HG02938 (cell line): ENCODE results near the gene CLNK.
A peak's percentile ranks its signal among the peaks of the same experiment; 100 is the strongest.

Experiments
- ATAC-seq: cut with Tn5 transposase; IDR thresholded peaks from one replicate; pipeline ENCODE4 v1.9.1; 2021; ENCODE audit warnings: mild to moderate bottlenecking, moderate library complexity; ENCODE audit not compliant: unreplicated experiment

CLNK gene, protein sequence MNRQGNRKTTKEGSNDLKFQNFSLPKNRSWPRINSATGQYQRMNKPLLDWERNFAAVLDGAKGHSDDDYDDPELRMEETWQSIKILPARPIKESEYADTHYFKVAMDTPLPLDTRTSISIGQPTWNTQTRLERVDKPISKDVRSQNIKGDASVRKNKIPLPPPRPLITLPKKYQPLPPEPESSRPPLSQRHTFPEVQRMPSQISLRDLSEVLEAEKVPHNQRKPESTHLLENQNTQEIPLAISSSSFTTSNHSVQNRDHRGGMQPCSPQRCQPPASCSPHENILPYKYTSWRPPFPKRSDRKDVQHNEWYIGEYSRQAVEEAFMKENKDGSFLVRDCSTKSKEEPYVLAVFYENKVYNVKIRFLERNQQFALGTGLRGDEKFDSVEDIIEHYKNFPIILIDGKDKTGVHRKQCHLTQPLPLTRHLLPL

DNA sequence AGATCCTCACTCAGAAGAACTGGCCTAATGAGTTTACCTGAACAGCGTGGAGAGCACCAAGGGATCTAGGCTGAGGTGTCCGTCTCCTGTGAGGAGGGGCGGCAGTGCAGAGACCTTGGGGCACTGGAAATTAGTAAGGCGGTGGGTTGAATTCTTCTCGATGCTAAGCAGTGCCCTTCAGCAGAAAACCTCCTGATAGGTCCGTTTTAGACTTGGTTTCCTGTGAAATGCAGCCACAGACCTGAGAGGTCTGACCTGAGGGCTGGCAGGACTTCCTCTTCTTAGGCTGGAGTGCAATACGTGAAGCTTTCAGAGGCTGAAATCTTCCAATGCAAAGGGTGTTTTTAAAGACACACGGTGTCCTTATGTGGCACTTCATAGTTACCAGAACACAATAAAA is at the start of gene CLNK:
Gene CLNK (minus strand): TSS at position 138 of the 400 bp plus-strand sequence. CDS start 16,899 bp downstream, outside the sequence.
- ATAC-seq: peak; percentile 85

DNA sequence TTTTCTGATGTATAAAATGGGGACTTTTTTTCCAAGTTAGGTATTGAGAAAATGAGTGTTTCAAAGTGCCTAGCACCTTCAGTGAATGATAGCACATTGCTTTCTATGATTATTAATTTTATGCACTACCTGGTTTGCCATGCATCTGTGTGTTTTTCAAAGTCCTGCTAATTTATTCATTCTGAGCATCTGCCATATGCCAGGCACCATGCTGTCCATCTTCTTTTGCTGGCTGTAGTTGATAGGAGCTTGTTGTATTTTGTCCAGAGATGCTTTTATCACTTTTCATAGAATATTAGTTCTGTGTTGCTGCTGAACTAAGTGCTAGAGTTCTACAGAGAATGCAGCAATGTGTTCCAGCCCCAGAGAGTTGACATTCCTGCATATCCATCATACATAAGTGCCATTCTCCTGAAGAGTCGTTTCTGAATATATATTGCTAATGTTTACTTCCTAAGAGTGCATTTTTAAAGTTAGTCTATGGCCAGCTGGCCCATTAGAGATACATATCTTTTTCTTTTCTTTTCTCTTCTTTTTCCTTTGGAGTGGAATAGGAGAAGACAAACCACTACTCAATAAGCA is 49.0 kb upstream of the CLNK start:
- ATAC-seq: no peak

- ATAC-seq: no peak
These were observed 48.4 kb upstream of the CLNK start for GRCh38 chr4:10732914-10733415.

DNA sequence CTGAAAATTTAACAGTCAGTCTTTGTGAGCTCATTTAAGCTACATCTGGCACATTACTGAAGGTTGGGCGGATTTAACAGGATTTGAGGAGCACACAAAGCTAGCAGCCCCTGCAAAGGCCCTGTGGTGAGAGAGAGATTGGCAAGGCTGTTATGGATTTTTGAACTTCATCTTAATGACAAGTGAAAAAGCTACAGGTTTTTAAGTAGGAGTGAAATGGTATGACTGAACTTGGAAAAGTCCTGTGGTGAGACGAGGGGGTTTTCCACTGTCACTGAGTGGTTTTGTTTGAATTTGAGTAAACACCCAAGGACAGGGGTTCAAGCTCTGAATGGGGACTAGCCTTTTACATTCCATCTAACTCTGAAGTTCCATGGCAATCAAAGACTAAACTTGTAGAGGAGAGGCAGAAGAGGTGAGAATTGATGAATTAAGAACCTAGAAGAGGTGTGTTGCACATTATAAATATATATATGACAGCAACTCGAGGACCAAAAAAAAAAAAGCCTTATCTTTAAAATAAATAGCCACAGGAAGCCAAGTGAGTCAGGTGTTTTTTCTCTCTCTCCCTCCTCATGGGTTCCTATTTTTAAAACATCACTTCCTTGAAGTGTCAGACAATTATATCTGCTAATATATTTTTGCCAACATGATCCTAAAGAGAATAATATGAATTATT is 47.8 kb upstream of the CLNK start:
- no peak for ATAC-seq

GRCh38 chr4:10731690-10732089 is 47.1 kb upstream of the CLNK start:
- ATAC-seq: no peak

DNA sequence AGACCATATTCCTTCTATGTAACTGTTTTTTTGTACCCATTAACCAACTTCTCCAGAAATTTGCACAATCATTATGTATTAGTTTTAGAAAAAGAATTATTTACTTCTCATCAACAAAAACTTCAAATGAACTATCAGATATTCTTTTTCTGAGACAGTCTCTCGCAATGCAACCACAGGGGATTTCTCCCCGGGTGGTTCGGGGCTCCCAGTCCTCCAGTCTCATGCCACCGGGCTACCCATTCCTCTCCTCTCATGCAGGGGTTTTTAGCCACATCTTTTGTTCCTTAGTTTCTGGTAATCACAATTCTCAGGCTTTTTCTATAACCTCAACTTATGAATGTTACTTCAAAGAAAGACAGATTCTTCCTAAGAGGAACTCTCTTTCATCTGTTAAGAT is 46.6 kb upstream of the CLNK start:
- no peak for ATAC-seq

GRCh38 chr4:10730590-10730989 is 46.0 kb upstream of the CLNK start:
- peak; percentile 65 for ATAC-seq

- ATAC-seq: peak; percentile 38
These were observed 45.5 kb upstream of the CLNK start for GRCh38 chr4:10730019-10730418.

- ATAC-seq: no peak
These were observed 44.8 kb upstream of the CLNK start for GRCh38 chr4:10729366-10729765.

- ATAC-seq: no peak
These were observed 43.4 kb upstream of the CLNK start for GRCh38 chr4:10728016-10728415.

DNA sequence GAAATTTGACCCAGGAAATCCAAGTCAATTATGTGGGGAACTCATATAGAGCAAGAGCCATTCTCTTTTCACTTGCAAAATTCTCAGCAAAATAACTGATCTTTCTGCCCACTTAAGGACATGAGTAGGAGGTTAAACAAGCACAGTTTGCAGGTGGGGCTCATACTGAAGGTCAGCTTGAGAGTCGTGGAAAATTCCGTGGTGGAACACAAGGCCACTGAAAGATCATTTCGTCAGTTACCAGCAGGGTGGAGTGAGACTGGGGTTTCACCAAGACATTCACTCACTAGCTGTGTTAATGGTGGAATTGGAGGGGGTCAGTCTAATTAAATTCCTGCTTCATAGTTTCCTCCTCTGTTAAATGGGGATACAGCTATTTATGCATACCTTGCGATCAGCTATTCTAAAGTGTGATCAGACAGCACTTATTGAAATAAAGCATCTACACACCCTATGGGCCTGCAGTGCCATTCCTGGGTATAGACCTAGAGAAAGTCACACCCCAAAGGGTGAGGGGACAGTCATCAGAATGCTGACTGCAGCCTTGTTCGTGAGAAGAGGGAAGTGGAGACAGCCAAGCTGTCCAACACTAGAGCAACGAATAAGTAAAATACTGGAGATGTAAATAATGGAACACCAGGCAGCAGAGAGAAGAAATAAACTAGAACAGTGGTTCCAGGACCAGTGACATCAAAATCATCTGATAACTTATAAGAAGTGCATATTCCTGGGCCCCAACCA is 42.7 kb upstream of the CLNK start:
- no peak for ATAC-seq

DNA sequence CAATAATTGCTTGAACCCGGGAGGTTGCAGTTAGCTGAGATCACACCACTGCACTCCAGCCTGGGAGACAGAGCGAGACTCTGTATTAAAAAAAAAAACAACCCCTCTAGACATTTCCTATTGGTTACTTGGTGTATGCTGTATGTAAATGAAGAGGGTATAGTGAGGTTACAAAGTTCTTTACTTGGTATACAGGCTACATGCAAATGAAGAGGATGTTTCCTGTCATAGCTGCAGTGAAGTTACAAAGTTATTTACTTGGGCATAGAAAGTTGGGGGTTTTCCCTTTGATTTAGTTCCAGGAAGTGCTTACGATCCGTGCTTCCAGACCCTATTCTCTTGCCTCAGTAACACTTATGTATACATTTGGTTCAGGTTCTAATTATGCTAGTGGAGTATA is 38.4 kb upstream of the CLNK start:
- ATAC-seq: peak; percentile 97

- ATAC-seq: no peak
These were observed 37.0 kb upstream of the CLNK start for GRCh38 chr4:10721616-10722015.

GRCh38 chr4:10716163-10716562 is 31.6 kb upstream of the CLNK start:
- ATAC-seq: no peak

- ATAC-seq: no peak
These were observed 31.1 kb upstream of the CLNK start for GRCh38 chr4:10715696-10716095.

DNA sequence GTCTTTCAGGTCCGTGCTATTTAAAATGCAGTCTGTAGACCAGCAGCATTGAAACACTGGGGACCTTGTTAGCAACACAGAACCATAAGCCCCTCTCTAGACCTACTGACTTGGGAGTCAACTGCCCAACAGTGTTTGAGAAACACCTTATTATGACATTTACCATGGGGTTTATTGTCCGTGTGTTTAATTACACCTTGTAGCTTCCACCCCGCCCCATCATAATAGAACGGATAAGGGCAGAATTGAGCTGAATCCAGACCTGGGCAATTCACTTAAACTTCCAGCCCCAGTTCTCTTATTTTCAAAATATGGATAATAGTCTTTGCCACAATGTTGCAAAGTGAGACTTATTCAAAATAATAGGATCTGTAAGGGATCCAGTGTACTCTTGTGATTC is 30.6 kb upstream of the CLNK start:
- no peak for ATAC-seq

GRCh38 chr4:10713591-10713990 is 29.0 kb upstream of the CLNK start:
- no peak for ATAC-seq

- ATAC-seq: no peak
These were observed 21.7 kb upstream of the CLNK start for GRCh38 chr4:10706236-10706635.

- no peak for ATAC-seq
These were observed 19.9 kb upstream of the CLNK start for GRCh38 chr4:10704430-10704810.

DNA sequence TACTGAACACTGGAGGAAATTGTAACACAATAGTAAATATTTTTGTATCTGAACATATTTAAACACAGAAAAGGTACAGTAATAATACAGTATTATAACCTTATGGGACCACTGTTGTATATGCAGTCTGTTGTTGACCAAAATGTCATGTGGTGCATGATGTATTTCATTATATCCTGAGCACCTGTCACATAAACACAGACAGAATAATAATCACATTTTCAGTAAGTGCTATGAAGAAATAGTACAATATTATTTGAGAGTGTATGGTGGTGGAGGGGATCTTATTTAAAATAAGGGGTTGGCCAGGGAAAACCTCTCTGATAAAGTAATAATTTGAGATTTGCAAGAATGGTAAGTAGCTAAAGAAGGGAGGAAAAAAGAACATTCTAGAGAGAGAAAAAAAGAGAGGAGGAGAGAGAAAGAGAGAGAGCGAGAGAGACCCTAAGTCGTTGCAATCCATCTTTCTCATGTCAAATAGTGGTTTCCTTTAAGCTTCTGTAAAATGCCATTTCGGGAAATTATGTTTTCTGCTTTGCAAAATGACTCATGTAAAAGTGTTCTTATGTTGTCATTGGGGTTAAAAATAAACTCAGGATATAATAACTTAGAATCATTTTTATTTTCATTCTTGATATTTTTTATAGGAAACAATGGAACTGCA is 19.3 kb upstream of the CLNK start:
- no peak for ATAC-seq

- ATAC-seq: no peak
These were observed 18.6 kb upstream of the CLNK start for GRCh38 chr4:10703156-10703555.
